Endothelial cell of hepatic sinusoid (primary cell): ENCODE measurements around the gene MFSD6L.

Experiments
- in situ Hi-C: cut with HindIII; loops from 2 replicates; pipeline ENCODE4 v1.10.0; 2017; ENCODE audit warnings: low sequenced_read_pairs

MFSD6L gene

DNA sequence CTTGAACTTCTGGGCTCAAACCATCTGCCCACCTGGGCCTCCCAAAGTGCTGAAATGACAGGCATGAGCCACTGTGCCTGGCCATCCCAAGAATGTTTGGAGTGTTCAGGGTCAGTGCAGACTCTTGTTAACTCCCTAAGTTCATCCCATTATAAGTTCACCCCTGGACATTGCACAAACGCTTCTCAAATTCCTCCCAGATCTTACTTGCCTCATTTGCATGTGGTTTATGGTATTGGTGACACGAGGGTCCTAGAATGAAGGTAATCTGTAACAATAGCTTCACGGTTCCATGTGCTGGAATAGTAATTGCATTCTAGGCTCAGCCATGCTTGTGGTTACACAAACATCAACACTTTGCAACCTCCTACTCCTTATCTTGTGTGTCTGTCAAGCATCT lies 49.5 kb downstream of the MFSD6L start:
- in situ Hi-C loops, result loop anchor here (25.0 kb wide), 1 partner anchor 188 kb away; no protein-coding TSS in a partner anchor

DNA sequence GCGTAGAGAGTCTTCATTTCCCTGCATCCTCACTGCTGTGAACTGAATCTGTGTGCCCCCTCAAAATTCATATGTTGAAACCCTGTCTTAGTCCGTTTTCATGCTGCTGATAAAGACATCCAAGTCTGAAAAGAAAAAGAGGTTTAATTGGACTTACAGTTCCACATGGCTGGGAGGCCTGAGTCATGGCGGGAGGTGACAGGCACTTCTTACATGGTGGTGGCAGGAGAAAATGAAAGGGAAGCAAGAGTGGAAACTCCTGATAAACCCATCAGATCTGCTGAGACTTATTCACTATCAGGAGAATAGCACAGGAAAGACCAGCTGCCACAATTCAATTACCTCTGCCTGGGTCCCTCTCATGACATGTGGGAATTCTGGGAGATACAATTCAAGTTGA lies 51.4 kb downstream of the MFSD6L start:
- in situ Hi-C loops, result no loop called here
